Type B pancreatic cell (in vitro differentiated cells): ENCODE measurements around the gene ARHGEF4. TPM values are rescaled to one million over a fixed set of nuclear protein-coding genes. Genes with fewer than 3 reads are reported as not detected.
A peak's percentile ranks its signal among the peaks of the same experiment; 100 is the strongest.

Source experiments
- DNase-seq: peaks from one replicate; pipeline ENCODE4 v3.0.0; 2021; ENCODE audit warnings: mixed read lengths; ENCODE audit not compliant: unreplicated experiment; ENCODE audit errors: extremely low spot score
- H3K27ac Mint-ChIP-seq: 2 replicates; pipeline ENCODE4 v1.8.0; 2021; ENCODE audit warnings: mild to moderate bottlenecking, mixed read lengths
- H3K27me3 Mint-ChIP-seq: 2 replicates; pipeline ENCODE4 v1.8.0; 2021; ENCODE audit warnings: mixed read lengths
- H3K36me3 Mint-ChIP-seq: 2 replicates; pipeline ENCODE4 v1.8.0; 2021; ENCODE audit warnings: mixed read lengths
- H3K4me1 Mint-ChIP-seq: one replicate; pipeline ENCODE4 v1.8.0; 2021; ENCODE audit warnings: mixed read lengths; ENCODE audit not compliant: unreplicated experiment
- H3K4me3 Mint-ChIP-seq: 2 replicates; pipeline ENCODE4 v1.8.0; 2021; ENCODE audit warnings: mild to moderate bottlenecking, mixed read lengths
- H3K9me3 Mint-ChIP-seq: 2 replicates; pipeline ENCODE4 v1.8.0; 2021; ENCODE audit warnings: mixed read lengths
- total RNA-seq: library from RNA; stranded (reverse); gene quantifications from 2 replicates; pipeline ENCODE4 v1.2.1, GENCODE V29; 2021; ENCODE audit warnings: low replicate concordance
- TF ChIP-seq, protein P1 (sequence below): fragments of 200-600 bp; sonication (generic); conservative IDR thresholded peaks from 2 replicates; pipeline ENCODE4 v1.5.0; 2021; ENCODE audit warnings: antibody characterized with exemption, mild to moderate bottlenecking

Gene ARHGEF4
- total RNA-seq, 1 donor from 2014 or later = 31.4 TPM

DNA sequence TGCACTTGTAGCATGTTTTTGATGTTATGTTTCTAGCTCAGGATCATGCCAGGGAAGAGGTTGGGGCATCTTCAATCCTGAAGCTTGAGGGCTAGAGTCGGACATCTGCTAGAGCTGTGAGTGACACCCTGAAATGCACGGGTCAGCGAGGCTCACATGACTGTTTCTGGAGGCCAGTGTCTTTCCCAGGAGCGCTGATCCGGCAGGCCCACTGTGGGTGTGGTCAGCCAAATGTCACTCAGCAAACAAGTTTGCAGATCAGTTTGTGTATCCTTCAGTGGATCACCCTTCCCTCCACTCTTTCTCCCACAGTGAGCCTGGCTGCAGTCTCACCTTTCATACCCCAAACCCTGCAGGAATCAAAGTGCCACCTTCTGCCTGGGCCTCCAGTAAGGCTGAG is 23.0 kb upstream of the ARHGEF4 start:
- Mint-ChIP-seq H3K4me3 (no peak overlapping the region), H3K9me3 (no peaks in the 10 kb centered on the region), H3K4me1 (no peaks in the 10 kb centered on the region), H3K27me3 (peaks cover 5% of the 10 kb centered on the region), H3K36me3 (no peaks in the 10 kb centered on the region), H3K27ac (no peak overlapping the region)
- no peak for DNase-seq
- TF ChIP-seq, protein P1, sequence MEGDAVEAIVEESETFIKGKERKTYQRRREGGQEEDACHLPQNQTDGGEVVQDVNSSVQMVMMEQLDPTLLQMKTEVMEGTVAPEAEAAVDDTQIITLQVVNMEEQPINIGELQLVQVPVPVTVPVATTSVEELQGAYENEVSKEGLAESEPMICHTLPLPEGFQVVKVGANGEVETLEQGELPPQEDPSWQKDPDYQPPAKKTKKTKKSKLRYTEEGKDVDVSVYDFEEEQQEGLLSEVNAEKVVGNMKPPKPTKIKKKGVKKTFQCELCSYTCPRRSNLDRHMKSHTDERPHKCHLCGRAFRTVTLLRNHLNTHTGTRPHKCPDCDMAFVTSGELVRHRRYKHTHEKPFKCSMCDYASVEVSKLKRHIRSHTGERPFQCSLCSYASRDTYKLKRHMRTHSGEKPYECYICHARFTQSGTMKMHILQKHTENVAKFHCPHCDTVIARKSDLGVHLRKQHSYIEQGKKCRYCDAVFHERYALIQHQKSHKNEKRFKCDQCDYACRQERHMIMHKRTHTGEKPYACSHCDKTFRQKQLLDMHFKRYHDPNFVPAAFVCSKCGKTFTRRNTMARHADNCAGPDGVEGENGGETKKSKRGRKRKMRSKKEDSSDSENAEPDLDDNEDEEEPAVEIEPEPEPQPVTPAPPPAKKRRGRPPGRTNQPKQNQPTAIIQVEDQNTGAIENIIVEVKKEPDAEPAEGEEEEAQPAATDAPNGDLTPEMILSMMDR = no peak

DNA sequence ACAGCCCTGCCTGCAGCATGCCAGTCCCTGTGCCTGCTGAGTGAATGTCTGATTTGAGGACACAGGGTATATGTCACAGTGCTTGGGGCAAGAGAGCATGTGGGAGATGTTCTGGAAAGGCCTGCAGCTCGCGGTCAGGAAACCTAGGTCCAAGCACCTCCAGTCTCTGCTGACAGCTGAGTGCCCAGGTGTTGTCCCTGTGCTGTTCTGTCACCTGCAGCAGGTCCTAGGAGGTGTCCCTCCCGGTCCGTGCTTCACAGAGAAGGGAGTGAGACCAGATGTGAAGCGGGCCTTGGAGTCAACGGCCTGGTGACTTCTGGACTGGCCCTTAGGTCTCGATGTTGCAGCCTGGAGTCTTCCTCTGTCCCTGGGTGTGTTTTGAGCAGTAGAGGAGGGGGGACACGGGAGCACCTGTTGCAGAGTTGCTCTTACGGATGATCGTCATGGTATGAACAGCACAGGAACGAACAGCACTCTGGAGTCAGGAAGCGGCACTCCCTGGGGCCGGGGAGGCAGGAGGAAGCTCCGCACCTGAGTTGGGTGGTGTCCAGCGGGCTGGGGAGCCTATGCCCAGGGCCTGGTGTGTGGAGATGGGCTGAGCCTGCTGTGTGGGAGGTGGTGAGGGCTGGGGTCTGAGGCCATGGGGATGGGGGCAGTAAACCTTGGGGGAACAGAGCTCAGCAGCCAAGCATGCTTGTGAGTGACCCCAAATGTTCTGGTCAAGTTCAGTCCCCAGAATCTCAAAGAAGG is 21.6 kb upstream of the ARHGEF4 start:
- peaks cover 5% of the 10 kb centered on the region for H3K27me3 Mint-ChIP-seq
- TF ChIP-seq, protein P1 = no peak
- no peaks in the 10 kb centered on the region for H3K36me3 Mint-ChIP-seq
- no peaks in the 10 kb centered on the region for H3K9me3 Mint-ChIP-seq
- H3K4me1 Mint-ChIP-seq = peaks cover 4% of the 10 kb centered on the region
- DNase-seq = peak; percentile 49
- no peak overlapping the region for H3K4me3 Mint-ChIP-seq
- H3K27ac Mint-ChIP-seq = no peak overlapping the region

DNA sequence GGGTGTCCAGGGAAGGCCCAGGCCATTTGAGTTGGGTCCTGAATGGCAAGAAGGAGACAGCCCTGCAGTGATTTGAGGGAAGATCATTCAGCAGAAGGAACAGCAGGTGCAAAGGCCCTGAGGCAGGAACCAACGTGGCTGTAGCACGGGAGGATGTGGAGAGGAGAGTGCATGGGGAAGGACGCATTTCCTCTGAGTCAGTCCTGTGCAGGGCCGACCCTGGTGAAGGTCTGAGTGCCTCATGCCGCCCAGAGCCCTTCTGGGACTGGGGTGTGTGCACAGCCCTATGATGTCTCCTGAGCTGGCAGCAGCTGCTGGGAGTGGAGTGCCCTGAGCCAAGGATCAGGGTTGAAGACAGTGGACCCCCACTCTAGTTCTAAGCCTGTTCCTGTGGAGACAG is 17.9 kb upstream of the ARHGEF4 start:
- H3K36me3 Mint-ChIP-seq = no peaks in the 10 kb centered on the region
- no peaks in the 10 kb centered on the region for H3K9me3 Mint-ChIP-seq
- no peak overlapping the region for H3K27ac Mint-ChIP-seq
- no peaks in the 10 kb centered on the region for H3K27me3 Mint-ChIP-seq
- TF ChIP-seq, protein P1 = no peak
- DNase-seq = no peak
- no peak overlapping the region for H3K4me3 Mint-ChIP-seq
- H3K4me1 Mint-ChIP-seq = peaks cover 21% of the 10 kb centered on the region

DNA sequence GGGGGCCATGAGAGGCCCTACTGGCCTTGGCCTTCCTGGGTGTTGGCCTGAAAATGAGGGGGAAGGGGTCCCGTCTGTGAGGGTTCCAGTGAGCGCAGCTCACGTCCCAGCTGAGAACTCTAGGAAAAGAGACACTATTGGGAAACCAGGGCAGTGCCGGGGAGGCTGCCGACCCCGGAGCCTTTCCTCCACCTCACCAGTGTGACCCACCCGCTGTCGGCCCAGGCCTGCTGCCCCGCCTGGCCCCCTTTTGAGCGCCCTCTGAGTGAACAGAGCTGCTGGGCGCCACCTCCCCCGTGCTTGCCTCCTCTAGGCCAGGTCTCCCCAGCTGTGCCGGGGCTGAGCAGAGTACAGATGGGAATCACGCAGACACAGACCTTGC is 17.5 kb upstream of the ARHGEF4 start:
- peaks cover 23% of the 10 kb centered on the region for H3K4me1 Mint-ChIP-seq
- DNase-seq = no peak
- no peaks in the 10 kb centered on the region for H3K27me3 Mint-ChIP-seq
- H3K27ac Mint-ChIP-seq = no peak overlapping the region
- no peak overlapping the region for H3K4me3 Mint-ChIP-seq
- no peaks in the 10 kb centered on the region for H3K9me3 Mint-ChIP-seq
- H3K36me3 Mint-ChIP-seq = no peaks in the 10 kb centered on the region
- TF ChIP-seq, protein P1 = no peak

DNA sequence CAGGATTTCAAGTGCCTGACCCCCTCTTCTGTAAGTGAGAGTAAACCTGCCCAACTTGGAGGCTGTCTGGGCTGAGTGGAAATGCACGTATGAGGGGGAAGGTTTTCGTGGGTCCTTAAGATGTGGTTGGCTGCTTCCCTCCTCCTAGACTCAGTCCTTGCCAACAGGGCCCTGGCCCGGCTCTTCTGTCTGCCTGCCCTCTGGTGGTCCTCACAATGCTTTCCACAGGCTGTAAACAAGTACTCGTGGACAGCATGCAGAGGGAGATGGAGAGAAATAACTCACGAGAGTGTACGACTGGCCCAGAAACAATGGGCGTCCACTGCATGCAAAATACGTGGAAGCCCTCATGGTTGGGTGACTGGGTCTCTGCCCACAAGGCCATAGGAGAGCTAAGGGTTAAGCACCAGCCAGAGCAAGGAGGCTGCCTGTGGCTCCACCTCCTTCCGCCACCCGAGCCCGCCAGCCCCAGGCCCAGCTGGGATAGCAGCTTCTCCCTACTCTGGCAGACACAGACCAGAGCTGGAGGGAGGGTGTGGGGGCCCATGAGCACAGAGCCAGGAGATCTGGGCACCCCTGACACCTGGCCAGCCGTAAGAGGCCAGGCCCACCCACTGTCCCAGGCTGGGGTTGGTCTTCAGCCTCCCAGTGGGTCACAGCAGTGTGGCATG is 17.0 kb upstream of the ARHGEF4 start:
- TF ChIP-seq, protein P1 = peak; percentile 55
- H3K4me3 Mint-ChIP-seq = no peak overlapping the region
- no peaks in the 10 kb centered on the region for H3K9me3 Mint-ChIP-seq
- H3K36me3 Mint-ChIP-seq = no peaks in the 10 kb centered on the region
- no peak overlapping the region for H3K27ac Mint-ChIP-seq
- DNase-seq = no peak
- H3K27me3 Mint-ChIP-seq = no peaks in the 10 kb centered on the region
- H3K4me1 Mint-ChIP-seq = peaks cover 29% of the 10 kb centered on the region
